ENCODE measurements around the gene GALM.
"Not testable (repeated sequence)": the region's sequence is repeated elsewhere in the genome, so short reads cannot be mapped to it uniquely, and the experiment has no call there.

The GALM gene

GRCh38 chr2:38668779-38669479 lies 3.0 kb downstream of the GALM start:
- Histone ChIP-seq H3K36me3 (replicated peaks) (no peaks in the 10 kb centered on the region), H3K4me3 (ENCODE audit: low read depth, low read length) (no peak overlapping the region), H3K27ac (no peak overlapping the region), H3K27me3 (replicated peaks) (no peaks in the 10 kb centered on the region)
- DNase-seq: no peak
- in situ Hi-C loops (cut with HindIII; ENCODE audit: low pct_ligation_motif_present, low sequenced_read_pairs): no loop called here
- no peak for TF ChIP-seq CTCF (IDR thresholded peaks at IDR 0.05; ENCODE audit: low read depth, low read length, missing control alignments)

GRCh38 chr2:38671303-38671702 lies 5.4 kb downstream of the GALM start:
- DNase-seq: no peak
- Histone ChIP-seq H3K27me3 (replicated peaks) (no peaks in the 10 kb centered on the region), H3K36me3 (replicated peaks) (no peaks in the 10 kb centered on the region), H3K4me3 (ENCODE audit: low read depth, low read length) (no peak overlapping the region), H3K27ac (no peak overlapping the region)
- TF ChIP-seq CTCF (IDR thresholded peaks at IDR 0.05; ENCODE audit: low read depth, low read length, missing control alignments): no peak
- in situ Hi-C loops (cut with HindIII; ENCODE audit: low pct_ligation_motif_present, low sequenced_read_pairs): no loop called here

- DNase-seq: no peak
- TF ChIP-seq CTCF (IDR thresholded peaks at IDR 0.05; ENCODE audit: low read depth, low read length, missing control alignments): no peak
Measured at GRCh38 chr2:38671946-38672345, 6.0 kb downstream of the GALM start.

GRCh38 chr2:38672445-38673391 lies 6.8 kb downstream of the GALM start:
- TF ChIP-seq CTCF (IDR thresholded peaks at IDR 0.05; ENCODE audit: low read depth, low read length, missing control alignments): no peak
- H3K27me3 ChIP-seq (replicated peaks): no peaks in the 10 kb centered on the region
- no peak overlapping the region for H3K27ac ChIP-seq
- in situ Hi-C loops (cut with HindIII; ENCODE audit: low pct_ligation_motif_present, low sequenced_read_pairs): no loop called here
- no peaks in the 10 kb centered on the region for H3K36me3 ChIP-seq (replicated peaks)
- no peak for DNase-seq
- no peak overlapping the region for H3K4me3 ChIP-seq (ENCODE audit: low read depth, low read length)

More at GRCh38 chr2:38671946-38672345, 6.0 kb downstream of the GALM start:
- in situ Hi-C loops (cut with HindIII; ENCODE audit: low pct_ligation_motif_present, low sequenced_read_pairs): no loop called here
- no peak overlapping the region for H3K4me3 ChIP-seq (ENCODE audit: low read depth, low read length)
- no peaks in the 10 kb centered on the region for H3K36me3 ChIP-seq (replicated peaks)
- no peak overlapping the region for H3K27ac ChIP-seq
- H3K27me3 ChIP-seq (replicated peaks): no peaks in the 10 kb centered on the region

- no peaks in the 10 kb centered on the region for H3K27me3 ChIP-seq (replicated peaks)
- DNase-seq: no peak
- H3K36me3 ChIP-seq (replicated peaks): no peaks in the 10 kb centered on the region
- TF ChIP-seq CTCF (IDR thresholded peaks at IDR 0.05; ENCODE audit: low read depth, low read length, missing control alignments): no peak
- no peak overlapping the region for H3K27ac ChIP-seq
- H3K4me3 ChIP-seq (ENCODE audit: low read depth, low read length): no peak overlapping the region
- in situ Hi-C loops (cut with HindIII; ENCODE audit: low pct_ligation_motif_present, low sequenced_read_pairs): no loop called here
Measured at GRCh38 chr2:38676681-38677080, 10.8 kb downstream of the GALM start.

GRCh38 chr2:38680868-38681267 lies 15.0 kb downstream of the GALM start:
- H3K36me3 ChIP-seq (replicated peaks); H3K27ac ChIP-seq; in situ Hi-C loops (cut with HindIII; ENCODE audit: low pct_ligation_motif_present, low sequenced_read_pairs): not testable (repeated sequence)

More at GRCh38 chr2:38680868-38681267, 15.0 kb downstream of the GALM start:
- not testable (repeated sequence) for H3K27me3 ChIP-seq (replicated peaks); DNase-seq; H3K4me3 ChIP-seq (ENCODE audit: low read depth, low read length)

All from brain microvascular endothelial cell (primary cell).